ENCODE data around the gene SSH3.

Gene SSH3

GRCh38 chr11:67260406-67260805 lies 42.9 kb upstream of the SSH3 start:
- no peak for DNase-seq (ENCODE audit: low read depth)
- TF ChIP-seq CTCF (conservative IDR thresholded peaks at IDR 0.05; ENCODE audit: control insufficient read depth, insufficient read depth, low read depth, low read length), result no peak
- no peak overlapping the region for H3K4me3 ChIP-seq (ENCODE audit: control insufficient read depth, low read depth, low read length)

- DNase-seq (ENCODE audit: low read depth), result peak; percentile 50
- H3K4me3 ChIP-seq (ENCODE audit: control insufficient read depth, low read depth, low read length), result peak overlapping the region; percentile 43
Observed at GRCh38 chr11:67260885-67261639, 42.3 kb upstream of the SSH3 start.

- no peak for DNase-seq (ENCODE audit: low read depth)
- peak; percentile 23 for TF ChIP-seq CTCF (conservative IDR thresholded peaks at IDR 0.05; ENCODE audit: control insufficient read depth, insufficient read depth, low read depth, low read length)
- peak overlapping the region; percentile 23 for H3K4me3 ChIP-seq (ENCODE audit: control insufficient read depth, low read depth, low read length)
Observed at GRCh38 chr11:67261640-67261945, 41.7 kb upstream of the SSH3 start.

GRCh38 chr11:67261946-67262681 lies 41.2 kb upstream of the SSH3 start:
- TF ChIP-seq CTCF (conservative IDR thresholded peaks at IDR 0.05; ENCODE audit: control insufficient read depth, insufficient read depth, low read depth, low read length), result no peak
- no peak for DNase-seq (ENCODE audit: low read depth)
- H3K4me3 ChIP-seq (ENCODE audit: control insufficient read depth, low read depth, low read length), result no peak overlapping the region

GRCh38 chr11:67262731-67263675 lies 40.3 kb upstream of the SSH3 start:
- H3K4me3 ChIP-seq (ENCODE audit: control insufficient read depth, low read depth, low read length), result no peak overlapping the region
- peak; percentile 74 for TF ChIP-seq CTCF (conservative IDR thresholded peaks at IDR 0.05; ENCODE audit: control insufficient read depth, insufficient read depth, low read depth, low read length)
- DNase-seq (ENCODE audit: low read depth), result peak; percentile 87

- no peak for TF ChIP-seq CTCF (conservative IDR thresholded peaks at IDR 0.05; ENCODE audit: control insufficient read depth, insufficient read depth, low read depth, low read length)
- DNase-seq (ENCODE audit: low read depth), result no peak
- no peak overlapping the region for H3K4me3 ChIP-seq (ENCODE audit: control insufficient read depth, low read depth, low read length)
Observed at GRCh38 chr11:67264260-67264659, 39.1 kb upstream of the SSH3 start.
